Lower lobe of right lung (tissue), 2 donors: ENCODE measurements around the gene AKAP8L. TPM values are rescaled to one million over a fixed set of nuclear protein-coding genes. Genes with fewer than 3 reads are reported as not detected.
A peak's percentile ranks its signal among the peaks of the same experiment; 100 is the strongest.

Experiments
- ATAC-seq, 2 donors: fragments of 200-7000 bp; cut with Tn5 transposase; one replicate each; pipeline ENCODE4 v1.9.1; 2020 to 2022; ENCODE audit warnings: mild to moderate bottlenecking in 2 of 2, moderate library complexity in 2 of 2
- DNase-seq: peaks from one replicate; pipeline ENCODE4 v3.0.0-alpha.2; 2020
- H3K27ac ChIP-seq: fragments of 200-600 bp; one replicate; pipeline ENCODE4 v1.8.0; 2022
- H3K27me3 ChIP-seq: fragments of 200-600 bp; one replicate; pipeline ENCODE4 v1.8.0; 2022; ENCODE audit warnings: low read depth
- H3K36me3 ChIP-seq: fragments of 200-600 bp; one replicate; pipeline ENCODE4 v1.8.0; 2022; ENCODE audit warnings: mild to moderate bottlenecking
- H3K4me1 ChIP-seq: fragments of 200-600 bp; one replicate; pipeline ENCODE4 v1.8.0; 2022
- H3K4me3 ChIP-seq: fragments of 200-600 bp; one replicate; pipeline ENCODE4 v1.8.0; 2022; ENCODE audit warnings: mild to moderate bottlenecking
- H3K9me3 ChIP-seq: fragments of 200-600 bp; one replicate; pipeline ENCODE4 v1.8.0; 2022
- CTCF ChIP-seq: fragments of 200-600 bp; IDR thresholded peaks from one replicate; pipeline ENCODE4 v1.8.0; 2022; ENCODE audit warnings: antibody characterized with exemption, mild to moderate bottlenecking
- intact Hi-C: fragments of 100-400 bp; cut with DNase I; formaldehyde crosslinking; loops from one replicate; pipeline ENCODE4 v1.11.0; 2022
- total RNA-seq: library from RNA; stranded (reverse); fragmentation: NEBNext Ultra II Directional; extraction: Animal tissue kit (Norgen Biotek cat#: 25700); gene quantifications from one replicate; pipeline ENCODE4 v1.2.1, GENCODE V29; 2021
- donor health status: DM: no; HTN: yes; CAD: no; lungs with severe emphysema.

The AKAP8L gene
- total RNA-seq, 1 donor from 2014 or later: 94.2 TPM

- H3K9me3 ChIP-seq: no peaks in the 10 kb centered on the region
- H3K36me3 ChIP-seq: peaks cover 90% of the 10 kb centered on the region
These were observed 24.8 kb downstream of the AKAP8L start for GRCh38 chr19:15393963-15394362.

GRCh38 chr19:15390814-15391213 is 28.0 kb downstream of the AKAP8L start:
- ATAC-seq: no peak
- DNase-seq: no peak
- H3K4me3 ChIP-seq: no peak overlapping the region
- no peak for TF ChIP-seq CTCF
- H3K27me3 ChIP-seq: no peaks in the 10 kb centered on the region
- intact Hi-C loops: no loop called here
- H3K4me1 ChIP-seq: no peaks in the 10 kb centered on the region
- H3K27ac ChIP-seq: no peak overlapping the region
- no peaks in the 10 kb centered on the region for H3K9me3 ChIP-seq
- H3K36me3 ChIP-seq: peaks cover 67% of the 10 kb centered on the region

More at GRCh38 chr19:15393963-15394362, 24.8 kb downstream of the AKAP8L start:
- DNase-seq (no peak), ATAC-seq (no peak)
- H3K4me3 ChIP-seq: no peak overlapping the region
- H3K4me1 ChIP-seq: no peaks in the 10 kb centered on the region
- no peaks in the 10 kb centered on the region for H3K27me3 ChIP-seq
- intact Hi-C loops: no loop called here
- no peak for TF ChIP-seq CTCF
- no peak overlapping the region for H3K27ac ChIP-seq

- Histone ChIP-seq H3K4me3 (no peak overlapping the region), H3K9me3 (no peaks in the 10 kb centered on the region), H3K27me3 (no peaks in the 10 kb centered on the region), H3K36me3 (no peaks in the 10 kb centered on the region), H3K4me1 (peaks cover 19% of the 10 kb centered on the region), H3K27ac (no peak overlapping the region)
- intact Hi-C loops: no loop called here
- ATAC-seq (no peak), DNase-seq (no peak)
- TF ChIP-seq CTCF: no peak
These were observed 36.9 kb downstream of the AKAP8L start for GRCh38 chr19:15381864-15382263.

GRCh38 chr19:15381429-15381828 is 37.4 kb downstream of the AKAP8L start:
- no peak for TF ChIP-seq CTCF
- Histone ChIP-seq H3K9me3 (no peaks in the 10 kb centered on the region), H3K4me1 (peaks cover 24% of the 10 kb centered on the region), H3K27me3 (no peaks in the 10 kb centered on the region), H3K4me3 (no peak overlapping the region), H3K27ac (no peak overlapping the region), H3K36me3 (no peaks in the 10 kb centered on the region)
- intact Hi-C loops: no loop called here
- DNase-seq (no peak), ATAC-seq (no peak)

- Histone ChIP-seq H3K27ac (peak overlapping the region; percentile 99), H3K4me1 (peaks cover 30% of the 10 kb centered on the region), H3K4me3 (peak overlapping the region; percentile 91), H3K9me3 (no peaks in the 10 kb centered on the region), H3K36me3 (no peaks in the 10 kb centered on the region), H3K27me3 (no peaks in the 10 kb centered on the region)
- DNase-seq (no peak), ATAC-seq (peak; percentile 25 to 40)
- no peak for TF ChIP-seq CTCF
- intact Hi-C loops: no loop called here
These were observed 38.7 kb downstream of the AKAP8L start for GRCh38 chr19:15379999-15380647.
